NCI-H1092 treated with DMSO at 0.1 percent for 48 hours (cell line): Measurements from ENCODE around the gene CSNK1A1.
"Not testable (repeated sequence)": the region's sequence is repeated elsewhere in the genome, so short reads cannot be mapped to it uniquely, and the experiment has no call there.

Source experiments
- DNase-seq: peaks from one replicate; lab custom pipeline; 2025; lab: John Stamatoyannopoulos, UW

Gene CSNK1A1

DNA sequence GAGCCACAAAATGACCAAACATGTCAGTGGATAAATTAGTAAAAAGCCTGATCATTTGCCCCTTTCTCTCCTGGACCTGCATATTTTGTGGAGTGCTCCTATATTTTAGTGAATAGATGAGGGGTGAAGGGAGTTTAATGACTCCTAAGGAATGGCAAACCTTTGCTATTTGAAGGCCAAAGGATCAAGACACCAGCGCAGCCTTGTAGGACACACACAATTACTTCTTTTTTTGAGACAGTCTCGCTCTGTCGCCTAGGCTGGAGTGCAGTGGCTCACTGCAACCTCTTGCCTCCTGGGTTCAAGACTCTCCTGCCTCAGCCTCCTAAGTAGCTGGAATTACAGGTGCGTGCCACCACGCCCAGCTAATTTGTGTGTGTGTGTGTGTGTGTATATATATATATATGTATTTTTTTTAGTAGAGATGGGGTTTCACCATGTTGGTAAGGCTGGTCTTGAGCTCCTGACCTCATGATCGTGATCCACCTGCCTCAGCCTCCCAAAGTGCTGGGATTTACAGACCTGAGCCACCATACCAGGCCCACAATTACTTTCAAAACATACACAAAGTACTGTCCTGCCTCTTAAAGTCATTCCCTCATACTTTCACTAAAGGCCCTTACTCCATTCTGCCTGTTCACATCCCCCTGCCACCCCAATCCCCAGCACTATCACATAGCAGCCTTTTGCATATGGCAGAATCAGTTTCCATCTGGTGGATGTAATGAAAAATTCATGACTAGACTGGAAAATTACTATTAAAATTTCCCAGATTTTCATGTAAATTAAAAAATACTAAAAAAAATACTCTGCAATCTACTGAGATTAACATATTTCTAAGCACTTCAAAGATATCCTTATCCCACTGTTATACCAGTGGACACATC is 60.4 kb downstream of the CSNK1A1 start:
- no peak for DNase-seq

DNA sequence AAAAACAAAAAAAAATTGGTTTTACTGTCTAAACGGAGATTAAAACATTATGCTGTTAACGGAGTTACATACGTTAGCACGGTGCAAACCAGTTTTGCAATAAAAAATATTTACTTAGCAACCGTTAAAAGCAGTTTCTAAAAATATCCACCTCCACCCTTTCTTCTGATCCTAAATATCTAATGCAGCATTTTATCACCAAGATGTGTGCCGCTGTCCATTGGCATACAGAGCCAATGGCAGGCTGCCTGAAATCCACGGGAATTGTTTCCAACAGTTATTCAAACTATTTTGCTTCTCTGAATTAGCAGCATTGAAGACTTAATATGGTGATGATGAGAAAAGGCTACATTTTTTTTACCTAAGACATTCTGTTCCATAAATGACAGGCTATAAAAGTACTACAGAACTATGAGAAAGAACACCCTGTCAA is 61.6 kb downstream of the CSNK1A1 start:
- DNase-seq = no peak

DNA sequence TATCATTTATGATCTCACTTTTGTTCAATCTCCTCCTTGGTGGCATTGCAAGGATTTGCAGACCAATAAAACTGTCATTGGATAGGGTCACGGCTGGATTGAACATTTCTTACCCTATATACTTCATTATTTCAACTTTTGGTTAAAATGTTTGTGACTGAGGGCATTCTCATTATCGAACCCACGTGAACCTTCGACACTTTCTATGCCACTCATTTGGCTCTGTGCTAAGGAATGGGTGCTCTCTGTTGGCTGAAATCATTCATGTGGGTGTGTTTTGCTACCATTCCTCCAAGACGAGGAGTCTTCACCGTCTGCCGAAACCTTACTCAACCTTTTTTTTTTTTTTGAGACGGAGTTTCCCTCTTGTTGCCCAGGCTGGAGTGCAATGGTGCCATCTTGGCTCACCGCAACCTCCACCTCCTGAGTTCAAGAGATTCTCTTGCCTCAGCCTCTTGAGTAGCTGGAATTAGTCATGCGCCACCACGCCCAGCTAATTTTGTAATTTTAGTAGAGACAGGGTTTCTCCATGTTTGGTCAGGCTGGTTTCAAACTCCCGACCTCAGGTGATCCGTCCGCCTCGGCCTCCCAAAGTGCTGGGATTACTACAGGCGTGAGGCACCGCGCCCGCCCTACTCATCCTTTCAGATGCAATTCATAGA is 62.5 kb downstream of the CSNK1A1 start:
- DNase-seq = no peak

DNA sequence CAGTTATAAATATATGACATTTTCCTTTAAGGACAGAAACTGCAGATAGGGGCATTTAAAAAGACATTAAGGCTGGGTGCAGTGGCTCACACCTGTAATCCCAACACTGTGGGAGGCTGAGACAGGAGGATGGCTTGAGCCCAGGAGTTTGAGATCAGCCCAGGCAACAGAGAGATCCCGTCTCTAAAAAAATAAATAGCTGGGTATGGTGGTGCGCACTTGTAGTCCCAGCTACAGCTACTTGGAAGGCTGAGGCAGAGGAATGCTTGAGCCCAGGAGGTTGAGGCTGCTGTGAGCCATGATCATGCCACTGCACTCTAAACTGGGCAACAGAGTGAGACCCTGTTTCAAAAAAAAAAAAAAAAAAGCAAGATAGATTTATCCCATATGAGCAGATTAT is 63.6 kb downstream of the CSNK1A1 start:
- DNase-seq = no peak

DNA sequence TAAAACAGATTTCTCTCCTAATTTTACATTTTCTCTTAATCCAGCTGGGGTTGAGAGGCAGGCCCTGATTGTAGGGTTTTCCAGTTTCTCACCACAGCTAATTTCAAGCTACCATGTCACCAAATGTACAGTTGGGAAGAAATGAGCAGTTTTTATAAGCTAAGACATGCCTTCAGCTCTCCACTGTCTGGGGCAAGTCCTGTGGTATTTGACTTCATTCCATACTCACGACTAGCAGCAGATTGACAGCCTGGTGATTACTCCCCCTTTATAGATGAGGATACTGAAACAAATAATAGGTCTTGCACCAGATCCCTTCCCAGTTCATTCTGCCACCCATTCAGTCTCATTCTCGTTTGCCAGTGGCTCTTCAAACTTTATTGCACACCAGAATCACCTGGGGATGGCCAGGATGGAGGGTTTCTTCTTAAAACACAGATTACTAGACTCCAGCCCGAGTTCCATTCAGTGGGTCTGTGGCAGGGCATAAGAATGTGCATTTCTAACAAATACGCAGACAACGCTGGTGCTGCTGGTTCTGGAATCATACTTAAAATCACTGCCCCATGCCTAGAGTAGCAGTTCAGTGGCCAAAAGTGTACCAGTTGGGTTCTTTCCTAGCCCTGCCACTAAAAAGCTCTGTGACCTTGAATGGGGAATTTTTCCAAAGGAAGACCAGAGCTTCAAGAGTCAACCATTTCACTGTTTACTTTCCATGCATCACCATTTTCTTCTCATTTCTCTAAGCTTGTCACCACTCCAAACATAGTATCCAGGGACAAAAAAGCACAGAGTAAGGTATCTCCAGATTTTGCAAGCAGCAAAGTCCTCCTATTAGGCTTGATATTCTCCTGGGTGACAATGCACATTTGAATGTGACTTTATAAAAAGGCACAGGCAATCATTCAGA is 64.3 kb downstream of the CSNK1A1 start:
- no peak for DNase-seq

DNA sequence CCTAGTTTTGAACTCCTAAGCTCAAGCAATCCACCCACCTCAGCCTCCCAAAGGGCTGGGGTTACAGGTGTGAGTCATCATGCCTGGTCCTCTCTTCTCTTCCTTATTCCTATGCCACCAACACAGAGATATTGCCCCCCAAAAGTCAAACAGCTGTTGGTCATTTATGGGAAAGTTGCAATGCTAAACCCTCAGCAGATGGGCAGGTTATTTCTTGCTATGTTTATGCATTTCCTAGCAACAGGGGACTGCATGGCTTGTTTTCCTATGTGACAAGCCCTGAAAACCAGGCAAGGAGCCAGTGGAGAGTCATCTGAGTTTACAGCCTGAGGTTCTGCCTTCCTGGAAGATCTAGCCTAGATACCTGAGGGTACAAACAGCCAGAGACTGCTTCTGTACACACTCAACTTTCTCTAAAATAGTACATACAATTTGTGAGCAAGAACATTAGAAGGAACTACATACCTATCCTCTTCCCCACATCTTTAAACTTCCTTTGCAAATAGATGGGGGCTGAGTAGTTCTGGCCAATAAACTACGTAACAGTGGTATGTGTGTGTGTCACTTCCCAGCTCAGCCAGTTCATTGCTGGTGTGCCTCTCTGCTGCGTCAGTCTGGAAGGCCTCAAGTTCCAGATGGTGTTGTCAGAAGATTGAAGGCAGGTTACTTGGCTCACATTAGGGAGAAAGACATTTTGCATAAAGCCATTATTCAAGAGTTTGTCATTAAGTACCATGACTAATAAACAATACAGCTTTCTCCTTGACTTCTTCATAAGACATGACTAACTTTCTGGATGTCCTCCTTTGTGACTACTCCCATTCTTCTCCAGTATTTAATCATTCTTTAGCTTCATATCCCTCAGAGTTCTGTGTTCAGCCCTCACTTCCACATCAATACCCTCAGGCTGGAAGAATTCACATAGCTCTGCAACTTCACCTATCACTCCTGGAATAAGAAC is 65.3 kb downstream of the CSNK1A1 start:
- DNase-seq = no peak

DNA sequence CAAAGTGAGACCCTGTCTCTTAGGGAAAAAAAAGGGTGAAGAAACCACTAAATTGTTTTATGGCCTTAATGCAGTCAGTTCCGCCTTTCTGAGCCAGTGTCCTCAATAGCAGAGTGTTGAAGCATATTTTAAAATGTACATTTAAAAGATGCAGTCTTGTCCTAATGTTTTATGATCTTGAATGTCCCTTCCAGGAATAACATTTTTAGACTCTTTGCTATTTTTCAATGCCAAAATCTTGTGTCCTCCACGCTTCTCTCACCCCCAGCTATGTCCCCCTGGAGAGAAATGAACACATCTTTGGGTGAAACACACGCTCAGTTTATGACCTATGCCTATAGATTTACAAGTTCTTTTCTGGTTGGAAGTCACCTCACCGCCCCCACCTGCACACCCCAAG is 69.8 kb downstream of the CSNK1A1 start:
- no peak for DNase-seq

DNA sequence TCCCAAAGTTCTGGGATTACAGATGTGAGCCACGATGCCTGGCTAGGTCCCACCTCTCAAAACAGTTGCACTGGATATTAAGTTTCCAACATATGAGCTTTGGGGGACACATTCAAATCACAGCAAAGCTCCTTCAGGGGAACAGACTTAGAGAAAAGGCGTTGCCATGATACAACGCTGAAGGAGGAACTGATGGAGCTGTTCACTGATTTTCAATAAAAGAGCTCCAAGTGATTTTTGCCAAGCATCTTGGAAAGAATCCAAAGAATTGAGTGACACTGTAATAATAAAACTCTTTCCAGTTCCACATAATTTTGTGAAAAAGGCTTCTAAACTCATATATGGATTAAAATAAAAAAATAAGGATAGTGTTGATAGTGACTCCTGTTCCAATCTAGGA is 72.5 kb downstream of the CSNK1A1 start:
- no peak for DNase-seq

DNA sequence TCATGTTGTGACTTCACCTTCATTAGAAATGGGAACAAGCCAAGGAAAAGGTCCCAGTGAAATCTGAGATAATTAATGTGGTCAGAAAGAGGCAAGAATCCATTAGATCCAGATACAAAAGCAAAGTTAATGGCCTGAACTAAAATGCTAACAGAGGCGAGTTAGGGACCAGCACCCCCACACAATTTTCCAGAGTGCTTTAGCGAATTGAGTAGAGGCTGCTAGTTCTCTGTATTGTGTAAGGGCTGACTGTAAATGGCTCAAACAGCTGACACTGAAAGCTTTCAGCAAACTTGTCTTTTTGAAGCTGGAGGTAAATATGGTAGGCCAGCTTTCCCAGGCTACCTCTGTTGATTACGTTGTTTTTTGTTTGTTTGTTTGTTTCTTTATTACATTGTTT is 75.5 kb downstream of the CSNK1A1 start:
- no peak for DNase-seq

DNA sequence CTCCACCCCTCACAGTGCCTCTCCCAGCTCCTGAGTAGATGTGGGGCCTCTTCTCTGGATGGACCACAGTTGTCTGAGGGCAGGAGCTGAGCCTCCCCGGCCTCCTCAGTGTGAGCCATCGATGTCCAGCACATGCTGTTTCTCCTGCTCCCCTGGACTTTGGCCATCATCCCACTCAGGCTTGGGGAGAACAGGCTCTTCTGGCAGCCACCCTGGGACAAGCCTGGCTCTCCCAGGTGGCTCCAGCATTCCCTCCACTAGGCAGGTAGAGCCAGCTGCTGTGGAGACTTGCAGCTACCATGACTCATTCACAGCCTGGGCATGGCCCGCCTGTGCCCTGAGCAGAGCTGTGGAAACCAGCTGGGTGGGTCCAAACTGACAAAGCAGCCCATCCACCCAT is 77.0 kb downstream of the CSNK1A1 start:
- DNase-seq = no peak

DNA sequence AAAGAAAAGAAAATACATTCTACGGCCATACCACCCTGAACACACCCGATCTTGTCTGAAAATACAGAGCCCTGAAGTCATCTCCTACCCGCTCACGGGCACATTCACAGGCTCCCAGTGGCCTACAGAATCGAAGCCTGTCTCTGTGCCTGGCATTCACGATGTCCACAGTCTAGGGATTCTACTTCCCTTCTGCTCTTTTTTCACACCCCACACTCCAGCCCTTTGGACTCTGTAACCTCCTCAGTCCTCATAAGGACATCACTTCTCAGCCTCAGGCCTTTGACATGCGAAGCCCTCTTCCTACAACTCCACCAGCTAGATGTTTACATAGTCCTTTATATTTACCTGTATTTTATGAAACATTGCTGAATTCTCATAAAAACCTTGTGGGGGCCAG is 77.8 kb downstream of the CSNK1A1 start:
- DNase-seq = no peak

DNA sequence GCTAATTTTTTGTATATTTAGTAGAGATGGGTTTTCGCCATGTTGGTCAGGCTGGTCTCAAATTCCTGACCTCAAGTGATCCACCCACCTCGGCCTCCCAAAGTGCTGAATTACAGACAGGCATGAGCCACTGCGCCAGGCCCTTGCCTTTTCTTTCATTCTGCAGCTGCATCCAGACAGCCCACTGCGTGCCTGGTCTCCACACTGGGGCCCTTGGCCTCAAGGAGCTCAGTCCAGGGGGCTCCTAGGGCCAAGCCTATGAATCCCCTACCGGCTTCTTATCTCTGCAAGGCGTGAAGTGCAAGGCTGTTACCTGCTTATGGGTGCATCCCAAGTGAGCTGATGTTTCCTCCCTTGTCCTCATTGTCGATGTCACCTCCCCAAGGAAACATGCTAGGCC is 78.8 kb downstream of the CSNK1A1 start:
- DNase-seq = no peak

DNA sequence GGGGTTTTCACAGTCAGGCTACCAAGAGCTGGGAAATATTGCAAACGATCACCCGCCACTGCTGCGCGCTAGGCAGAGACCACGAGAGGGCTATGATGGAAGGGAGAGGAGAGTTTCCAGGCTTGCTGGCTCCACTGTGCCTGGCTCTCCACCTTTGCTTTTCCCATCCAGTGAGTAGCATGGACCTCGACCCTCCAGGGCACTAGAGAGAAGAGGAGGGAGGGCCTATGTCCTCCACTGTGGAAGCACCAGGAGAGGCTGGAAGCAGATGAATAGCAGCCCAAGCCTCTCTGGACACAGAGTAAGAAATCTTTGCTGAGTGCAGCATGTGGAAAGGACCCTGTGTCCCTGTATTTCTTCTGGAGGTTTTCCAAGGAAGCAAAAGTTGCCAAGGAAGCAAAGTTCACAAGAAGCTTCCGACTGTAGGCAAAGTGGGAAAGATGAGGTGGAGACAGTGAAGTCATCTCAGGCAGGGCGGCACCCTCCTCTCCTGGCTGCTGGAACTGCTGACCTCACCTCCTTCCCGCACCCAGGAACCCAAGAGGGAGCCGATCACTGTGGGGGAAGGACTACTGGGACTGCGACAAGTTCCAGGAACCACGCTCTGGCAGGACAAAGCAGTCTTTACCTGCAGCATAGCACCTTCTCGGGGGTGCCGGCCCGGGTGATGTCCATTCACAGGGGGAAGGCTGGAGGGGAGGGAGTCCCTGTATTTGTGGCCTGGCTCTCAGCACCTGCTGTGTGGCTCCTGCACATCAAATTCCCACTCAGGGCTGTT is 79.6 kb downstream of the CSNK1A1 start:
- DNase-seq = no peak

DNA sequence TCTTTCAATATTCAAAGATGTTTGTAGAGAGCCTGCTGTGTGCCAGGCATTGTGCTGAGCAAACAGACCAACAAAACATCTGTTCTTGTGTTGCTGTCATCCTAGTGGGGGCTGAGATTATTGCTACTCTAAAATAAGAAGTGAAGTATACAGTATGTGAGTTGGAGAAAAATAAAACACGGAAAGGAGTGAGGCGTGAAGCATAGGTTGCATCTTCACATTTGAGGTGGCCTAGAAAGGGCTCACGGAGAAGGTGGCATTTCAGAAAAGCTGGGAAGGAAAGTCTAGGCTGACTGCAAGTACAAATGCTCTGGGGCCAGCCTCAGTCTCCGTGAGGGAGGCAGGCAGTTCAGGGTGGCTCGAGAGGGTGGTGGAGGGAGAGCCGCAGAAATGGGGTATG is 80.3 kb downstream of the CSNK1A1 start:
- DNase-seq = no peak

DNA sequence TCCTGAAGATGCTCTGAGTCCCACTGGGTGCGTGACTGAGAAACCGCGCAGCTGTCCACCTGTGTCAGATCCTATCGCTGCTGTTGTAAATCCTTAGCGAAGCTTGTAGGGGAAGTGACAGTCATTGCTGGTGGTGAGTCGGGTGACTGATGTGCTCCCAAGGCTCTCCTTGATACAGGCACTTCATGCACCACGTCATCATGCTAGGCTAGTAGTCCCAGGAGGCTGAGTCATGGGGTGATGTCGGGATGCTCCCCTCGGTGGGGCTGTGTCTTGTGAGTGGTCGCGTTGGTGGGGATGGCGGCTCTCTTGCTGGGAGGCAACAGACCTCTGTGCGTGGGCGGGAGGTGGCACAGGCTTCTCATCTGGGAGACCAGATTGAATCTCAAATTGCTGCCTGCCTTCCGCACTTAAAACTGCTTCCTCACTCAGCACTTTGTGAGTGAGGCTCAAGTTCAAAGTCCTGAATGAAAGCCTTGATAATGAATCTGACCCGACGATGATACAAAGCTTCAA is 84.7 kb downstream of the CSNK1A1 start:
- no peak for DNase-seq

DNA sequence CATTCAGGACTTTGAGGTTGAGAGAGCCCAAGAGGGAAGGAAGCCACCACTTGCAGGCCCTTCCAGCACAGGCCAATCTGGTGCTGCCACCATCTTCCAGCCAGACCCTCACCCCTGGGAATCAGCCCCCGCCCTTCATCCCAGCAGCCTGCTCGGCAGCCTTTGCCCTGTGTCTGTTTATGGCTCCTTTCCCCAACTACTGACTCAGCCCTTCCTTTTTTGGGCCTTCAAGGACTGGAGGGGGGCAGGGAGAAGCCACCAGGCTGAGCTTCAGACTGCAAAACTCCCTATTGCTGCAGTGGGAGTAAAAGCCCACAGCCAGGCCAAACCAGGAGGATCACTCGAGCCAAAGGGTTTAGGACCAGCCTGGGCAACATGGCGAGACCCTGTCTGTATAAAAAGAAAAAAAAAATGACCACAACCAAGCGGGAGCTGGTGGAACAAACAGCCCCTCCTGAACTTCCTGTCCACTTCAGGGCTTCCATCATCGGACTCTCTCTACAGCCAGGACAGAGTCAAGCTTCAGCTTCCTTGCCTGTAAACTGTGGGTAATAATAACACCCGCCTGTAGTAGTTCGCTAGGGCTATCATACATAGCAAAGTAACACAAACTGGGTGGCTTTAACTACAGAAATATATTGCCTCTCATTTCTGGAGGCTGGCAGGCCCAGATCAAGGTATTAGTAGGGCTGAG is 86.3 kb downstream of the CSNK1A1 start:
- no peak for DNase-seq

DNA sequence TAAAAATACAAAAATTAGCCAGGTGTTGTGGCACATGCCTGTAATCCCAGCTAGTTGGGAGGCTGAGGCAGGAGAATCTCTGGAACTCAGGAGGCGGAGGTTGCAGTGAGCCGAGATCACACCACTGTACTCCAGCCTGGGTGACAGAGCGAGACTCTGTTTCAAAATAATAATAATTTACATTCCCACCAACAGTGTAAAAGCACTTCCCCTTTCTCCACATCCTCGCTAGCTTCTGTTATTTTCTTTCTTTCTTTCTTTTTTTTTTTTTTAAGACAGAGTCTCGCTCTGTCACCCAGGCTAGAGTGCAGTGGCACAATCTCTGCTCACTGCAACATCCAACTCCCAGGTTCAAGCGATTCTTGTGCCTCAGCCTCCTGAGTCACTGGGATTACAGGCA is 89.3 kb downstream of the CSNK1A1 start:
- not testable (repeated sequence) for DNase-seq

DNA sequence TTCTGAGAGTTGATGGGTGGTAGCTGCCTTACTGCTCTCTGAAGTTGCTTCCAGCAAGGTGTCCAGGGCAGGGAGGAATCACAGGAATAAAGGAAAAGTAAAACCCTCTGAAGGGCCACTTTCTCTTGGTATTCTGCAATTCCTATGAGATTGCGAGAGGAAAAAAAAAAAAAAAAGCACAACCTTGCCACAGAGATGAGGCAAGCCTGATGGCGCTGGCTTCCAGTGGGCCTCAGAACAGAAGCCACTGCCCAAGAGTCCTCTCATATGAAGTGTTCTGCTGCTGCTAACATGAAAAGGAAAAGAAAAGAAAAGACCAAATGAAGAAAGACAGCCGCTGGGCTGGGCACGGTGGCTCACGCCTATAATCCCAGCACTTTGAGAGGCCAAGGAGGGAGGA is 91.3 kb downstream of the CSNK1A1 start:
- DNase-seq = no peak

DNA sequence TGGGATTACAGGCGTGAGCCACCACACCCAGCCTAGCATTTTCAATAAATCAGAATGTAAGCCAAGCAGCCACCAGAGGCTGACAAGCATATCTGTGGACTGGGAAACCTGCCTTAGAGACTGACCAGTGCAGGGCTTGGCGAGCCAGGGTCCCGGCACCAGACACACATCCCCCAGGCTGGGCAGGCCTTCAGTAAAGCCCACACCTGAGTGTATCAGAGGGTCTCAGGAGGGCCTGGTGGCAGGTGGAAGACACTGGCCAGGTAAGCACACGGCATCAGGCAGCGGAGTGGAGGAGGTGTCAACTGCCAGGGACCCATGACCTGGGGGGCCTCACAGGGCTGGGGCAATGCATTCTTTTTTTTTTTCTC is 93.9 kb downstream of the CSNK1A1 start:
- no peak for DNase-seq
